Neural progenitor cell (in vitro differentiated cells): ENCODE results near the gene CACNA1D. TPM values are rescaled to one million over a fixed set of nuclear protein-coding genes. Genes with fewer than 3 reads are reported as not detected.

Source experiments
- DNase-seq: peaks from one replicate; pipeline ENCODE4 v3.0.0-alpha.2; 2016; ENCODE audit warnings: low spot score
- H2AFZ ChIP-seq: fragments of 200-600 bp; sonication (generic); replicated peaks from 2 replicates; pipeline ENCODE4 v1.6.1; 2016; ENCODE audit warnings: antibody characterized with exemption
- H3F3A ChIP-seq: fragments of 200-600 bp; sonication (generic); 2 replicates; pipeline ENCODE4 v1.6.1; 2016; ENCODE audit warnings: antibody characterized with exemption, low read depth
- H3K27ac ChIP-seq: fragments of 200-600 bp; sonication (generic); 2 replicates; pipeline ENCODE4 v1.5.1; 2016; ENCODE audit warnings: mild to moderate bottlenecking
- H3K27me3 ChIP-seq: fragments of 200-600 bp; sonication (generic); 2 replicates; pipeline ENCODE4 v1.6.1; 2016; ENCODE audit warnings: mild to moderate bottlenecking, moderate library complexity
- H3K36me3 ChIP-seq: fragments of 200-600 bp; sonication (generic); 2 replicates; pipeline ENCODE4 v1.5.1; 2016
- H3K4me1 ChIP-seq: fragments of 200-600 bp; sonication (generic); 2 replicates; pipeline ENCODE4 v1.6.1; 2016; ENCODE audit warnings: mixed run types
- H3K4me2 ChIP-seq: fragments of 200-600 bp; sonication (generic); 2 replicates; pipeline ENCODE4 v1.6.1; 2016
- H3K4me3 ChIP-seq: fragments of 200-600 bp; sonication (generic); 2 replicates; pipeline ENCODE4 v1.5.1; 2016
- H3K79me2 ChIP-seq: fragments of 200-600 bp; sonication (generic); 2 replicates; pipeline ENCODE4 v1.6.1; 2016; ENCODE audit warnings: low read depth
- H3K9ac ChIP-seq: fragments of 200-600 bp; sonication (generic); 2 replicates; pipeline ENCODE4 v1.6.1; 2016
- H3K9me3 ChIP-seq: fragments of 200-600 bp; sonication (generic); 2 replicates; pipeline ENCODE4 v1.5.1; 2016; ENCODE audit warnings: low read depth
- H4K20me1 ChIP-seq: fragments of 200-600 bp; sonication (generic); 2 replicates; pipeline ENCODE4 v1.6.1; 2016; ENCODE audit warnings: low read depth
- H3K27ac Mint-ChIP-seq: 3 replicates; pipeline ENCODE4 v1.8.0; 2021; ENCODE audit warnings: mixed read lengths
- H3K27me3 Mint-ChIP-seq: 2 replicates; pipeline ENCODE4 v1.8.0; 2022; ENCODE audit warnings: low read depth, mild to moderate bottlenecking, inconsistent platforms, moderate library complexity, mixed read lengths; ENCODE audit not compliant: insufficient read depth
- H3K36me3 Mint-ChIP-seq: 3 replicates; pipeline ENCODE4 v1.8.0; 2021; ENCODE audit warnings: mixed read lengths
- H3K4me1 Mint-ChIP-seq: 3 replicates; pipeline ENCODE4 v1.8.0; 2021; ENCODE audit warnings: mixed read lengths
- H3K4me3 Mint-ChIP-seq: 3 replicates; pipeline ENCODE4 v1.8.0; 2021; ENCODE audit warnings: mild to moderate bottlenecking, moderate library complexity, mixed read lengths
- H3K9me3 Mint-ChIP-seq: 3 replicates; pipeline ENCODE4 v1.8.0; 2020; ENCODE audit warnings: mixed read lengths
- CTCF ChIP-seq: fragments of 200-600 bp; sonication (generic); IDR thresholded peaks from 2 replicates; pipeline ENCODE4 v1.5.1; 2017; ENCODE audit warnings: antibody characterized with exemption, mild to moderate bottlenecking
- EZH2 ChIP-seq: fragments of 200-600 bp; sonication (generic); IDR thresholded peaks from 2 replicates; pipeline ENCODE4 v1.6.1; 2017; ENCODE audit warnings: antibody characterized with exemption, mild to moderate bottlenecking, moderate library complexity
- EZH2phosphoT487 ChIP-seq: fragments of 200-600 bp; sonication (generic); IDR thresholded peaks from 2 replicates; pipeline ENCODE4 v1.6.1; 2017; ENCODE audit warnings: antibody characterized with exemption
- total RNA-seq: library from RNA; depleted of rRNA; stranded (reverse); fragments of >200 nt; gene quantifications from 2 replicates; pipeline ENCODE4 v1.2.3, GENCODE V29; 2015; ENCODE audit warnings: low replicate concordance

The CACNA1D gene
- total RNA-seq, 1 donor from 2014 or later, result 4.7 TPM

GRCh38 chr3:53703630-53704362 lies 209.4 kb downstream of the CACNA1D start:
- Histone ChIP-seq H4K20me1 (no peaks in the 10 kb centered on the region), H3K27me3 (no peaks in the 10 kb centered on the region), H3K36me3 (no peaks in the 10 kb centered on the region), H3F3A (no peaks in the 10 kb centered on the region), H2AFZ (no peak overlapping the region), H3K79me2 (no peaks in the 10 kb centered on the region), H3K27ac (no peak overlapping the region), H3K9ac (no peak overlapping the region), H3K4me1 (peaks cover 15% of the 10 kb centered on the region), H3K9me3 (no peaks in the 10 kb centered on the region), H3K4me3 (no peak overlapping the region), H3K4me2 (no peak overlapping the region)
- Mint-ChIP-seq H3K4me1 (peaks cover 13% of the 10 kb centered on the region), H3K27me3 (peaks cover 7% of the 10 kb centered on the region), H3K36me3 (no peaks in the 10 kb centered on the region), H3K4me3 (no peak overlapping the region), H3K9me3 (no peaks in the 10 kb centered on the region), H3K27ac (peak overlapping the region; percentile 76)
- TF ChIP-seq CTCF (no peak), EZH2phosphoT487 (no peak), EZH2 (no peak)
- no peak for DNase-seq

GRCh38 chr3:53704363-53704725 lies 209.9 kb downstream of the CACNA1D start:
- Histone ChIP-seq H3F3A (no peaks in the 10 kb centered on the region), H3K4me1 (peaks cover 15% of the 10 kb centered on the region), H3K27me3 (no peaks in the 10 kb centered on the region), H3K9ac (no peak overlapping the region), H3K4me3 (no peak overlapping the region), H3K9me3 (no peaks in the 10 kb centered on the region), H3K36me3 (no peaks in the 10 kb centered on the region), H4K20me1 (no peaks in the 10 kb centered on the region), H3K79me2 (no peaks in the 10 kb centered on the region), H3K4me2 (no peak overlapping the region), H2AFZ (no peak overlapping the region), H3K27ac (no peak overlapping the region)
- peaks cover 7% of the 10 kb centered on the region for H3K27me3 Mint-ChIP-seq
- H3K9me3 Mint-ChIP-seq, result no peaks in the 10 kb centered on the region
- TF ChIP-seq EZH2phosphoT487 (no peak), EZH2 (no peak)
- no peaks in the 10 kb centered on the region for H3K36me3 Mint-ChIP-seq
- H3K4me3 Mint-ChIP-seq, result no peak overlapping the region
- DNase-seq, result no peak
- peak overlapping the region; percentile 50 for H3K27ac Mint-ChIP-seq
- H3K4me1 Mint-ChIP-seq, result peaks cover 13% of the 10 kb centered on the region

GRCh38 chr3:53705024-53705745 lies 210.8 kb downstream of the CACNA1D start:
- Histone ChIP-seq H3F3A (no peaks in the 10 kb centered on the region), H3K27ac (no peak overlapping the region)
- H3K27ac Mint-ChIP-seq, result peak overlapping the region; percentile 51

More at GRCh38 chr3:53705024-53705745, 210.8 kb downstream of the CACNA1D start:
- no peak overlapping the region for H3K4me3 ChIP-seq
- no peaks in the 10 kb centered on the region for H3K36me3 Mint-ChIP-seq
- peak overlapping the region; percentile 1 for H3K4me3 Mint-ChIP-seq
- peaks cover 7% of the 10 kb centered on the region for H3K27me3 Mint-ChIP-seq
- no peaks in the 10 kb centered on the region for H4K20me1 ChIP-seq
- H3K79me2 ChIP-seq, result no peaks in the 10 kb centered on the region
- H3K9me3 Mint-ChIP-seq, result no peaks in the 10 kb centered on the region
- H2AFZ ChIP-seq, result peak overlapping the region; percentile 90
- H3K27me3 ChIP-seq, result no peaks in the 10 kb centered on the region
- H3K4me1 Mint-ChIP-seq, result peaks cover 13% of the 10 kb centered on the region
- no peak for DNase-seq
- no peak overlapping the region for H3K9ac ChIP-seq
- no peak overlapping the region for H3K4me2 ChIP-seq
- peaks cover 15% of the 10 kb centered on the region for H3K4me1 ChIP-seq
- no peaks in the 10 kb centered on the region for H3K36me3 ChIP-seq
- TF ChIP-seq CTCF (no peak), EZH2phosphoT487 (no peak), EZH2 (no peak)
- H3K9me3 ChIP-seq, result no peaks in the 10 kb centered on the region
